ENCODE data around the gene PTGDR2. TPM values are rescaled to one million over a fixed set of nuclear protein-coding genes. Genes with fewer than 3 reads are reported as not detected.

PTGDR2 gene
- total RNA-seq, 1 experiment from 2014 or later, result 0.12 TPM

DNA sequence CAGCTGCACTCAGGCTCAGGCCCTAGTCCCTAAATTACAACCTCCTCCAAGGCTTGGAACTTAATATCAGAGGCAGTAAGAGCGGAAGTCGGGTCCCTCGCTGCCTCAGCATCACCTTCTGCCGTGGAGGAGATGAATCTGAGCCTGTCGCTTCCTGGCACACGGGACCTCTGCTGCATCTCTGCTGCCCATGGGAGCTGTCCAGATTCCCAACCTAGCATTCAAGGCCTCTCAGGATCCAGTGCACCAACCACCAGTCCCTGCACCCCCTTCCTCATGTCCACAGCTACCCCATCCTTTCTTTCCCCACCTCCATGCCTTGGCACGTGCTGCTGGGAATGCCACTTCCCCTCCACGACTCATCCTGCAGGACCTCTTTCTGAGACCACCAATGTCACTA, 2.5 kb upstream of the PTGDR2 start:
- Histone ChIP-seq H3K79me2 (ENCODE audit: insufficient read depth, low read length) (no peaks in the 10 kb centered on the region), H3K4me3 (replicated peaks in 1 of 2; ENCODE audit: low read depth in 1 of 2, low read length in 2 of 2) (no peak overlapping the region), H4K20me1 (ENCODE audit: insufficient read depth) (no peaks in the 10 kb centered on the region), H3K9me3 (ENCODE audit: control insufficient read depth in 1 of 2, insufficient read depth in 1 of 2, low read depth in 1 of 2, low read length in 2 of 2) (no peaks in the 10 kb centered on the region), H3K27ac (ENCODE audit: low read depth, low read length) (no peak overlapping the region), H3K9me2 (ENCODE audit: insufficient read depth) (no peaks in the 10 kb centered on the region), H3K4me2 (ENCODE audit: low read length) (no peak overlapping the region), H3K9ac (ENCODE audit: low read length) (no peak overlapping the region), H3K4me1 (ENCODE audit: control insufficient read depth in 1 of 2, insufficient read depth in 2 of 2, low read length in 2 of 2) (no peaks in the 10 kb centered on the region), H3K27me3 (ENCODE audit: insufficient read depth, low read length) (no peaks in the 10 kb centered on the region), H3K36me3 (ENCODE audit: control insufficient read depth in 1 of 2, insufficient read depth in 2 of 2, low read length in 2 of 2) (no peaks in the 10 kb centered on the region), H2AFZ (ENCODE audit: low read depth, low read length, poor library complexity, severe bottlenecking) (no peak overlapping the region)
- no peak for DNase-seq (ENCODE audit: low read depth, low spot score)
- ChIA-PET POLR2A (no interaction called here), RAD21 (ENCODE audit: low non-redundant PET in 1 of 2, low total read pairs in 2 of 2, uncharacterized antibody in 2 of 2, unreplicated experiment in 2 of 2) (no interaction called here), CTCF (no interaction called here)
- no peak for ATAC-seq
- BruUV-seq (replicated peaks), result no TSS peak
- intact Hi-C loops (cut with micrococcal nuclease), result no loop called here
- TF ChIP-seq POLR2AphosphoS5 (IDR thresholded peaks at IDR 0.05; ENCODE audit: low read depth, low read length), result no peak
- TF ChIP-seq, protein P1, sequence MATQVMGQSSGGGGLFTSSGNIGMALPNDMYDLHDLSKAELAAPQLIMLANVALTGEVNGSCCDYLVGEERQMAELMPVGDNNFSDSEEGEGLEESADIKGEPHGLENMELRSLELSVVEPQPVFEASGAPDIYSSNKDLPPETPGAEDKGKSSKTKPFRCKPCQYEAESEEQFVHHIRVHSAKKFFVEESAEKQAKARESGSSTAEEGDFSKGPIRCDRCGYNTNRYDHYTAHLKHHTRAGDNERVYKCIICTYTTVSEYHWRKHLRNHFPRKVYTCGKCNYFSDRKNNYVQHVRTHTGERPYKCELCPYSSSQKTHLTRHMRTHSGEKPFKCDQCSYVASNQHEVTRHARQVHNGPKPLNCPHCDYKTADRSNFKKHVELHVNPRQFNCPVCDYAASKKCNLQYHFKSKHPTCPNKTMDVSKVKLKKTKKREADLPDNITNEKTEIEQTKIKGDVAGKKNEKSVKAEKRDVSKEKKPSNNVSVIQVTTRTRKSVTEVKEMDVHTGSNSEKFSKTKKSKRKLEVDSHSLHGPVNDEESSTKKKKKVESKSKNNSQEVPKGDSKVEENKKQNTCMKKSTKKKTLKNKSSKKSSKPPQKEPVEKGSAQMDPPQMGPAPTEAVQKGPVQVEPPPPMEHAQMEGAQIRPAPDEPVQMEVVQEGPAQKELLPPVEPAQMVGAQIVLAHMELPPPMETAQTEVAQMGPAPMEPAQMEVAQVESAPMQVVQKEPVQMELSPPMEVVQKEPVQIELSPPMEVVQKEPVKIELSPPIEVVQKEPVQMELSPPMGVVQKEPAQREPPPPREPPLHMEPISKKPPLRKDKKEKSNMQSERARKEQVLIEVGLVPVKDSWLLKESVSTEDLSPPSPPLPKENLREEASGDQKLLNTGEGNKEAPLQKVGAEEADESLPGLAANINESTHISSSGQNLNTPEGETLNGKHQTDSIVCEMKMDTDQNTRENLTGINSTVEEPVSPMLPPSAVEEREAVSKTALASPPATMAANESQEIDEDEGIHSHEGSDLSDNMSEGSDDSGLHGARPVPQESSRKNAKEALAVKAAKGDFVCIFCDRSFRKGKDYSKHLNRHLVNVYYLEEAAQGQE (IDR thresholded peaks at IDR 0.05; ENCODE audit: low read depth), result no peak
- TF ChIP-seq CBX3 (IDR thresholded peaks at IDR 0.05; ENCODE audit: low read depth), result no peak
- TF ChIP-seq SIN3A (IDR thresholded peaks at IDR 0.05; ENCODE audit: low read depth), result no peak
- no peak for TF ChIP-seq ZFX (IDR thresholded peaks at IDR 0.05)
- TF ChIP-seq YY1 (IDR thresholded peaks at IDR 0.05; ENCODE audit: extremely low read depth, insufficient replicate concordance, low read depth, low read length), result no peak
- no peak for TF ChIP-seq SRF (IDR thresholded peaks at IDR 0.05; ENCODE audit: low read depth)
- TF ChIP-seq EGR1 (IDR thresholded peaks at IDR 0.05; ENCODE audit: low read depth), result no peak
- TF ChIP-seq ZNF274 (IDR thresholded peaks at IDR 0.05; ENCODE audit: low read depth, low read length), result no peak
- TF ChIP-seq SP1 (IDR thresholded peaks at IDR 0.05; ENCODE audit: low read depth), result no peak
- TF ChIP-seq TCF7L2 (IDR thresholded peaks at IDR 0.05; ENCODE audit: borderline replicate concordance, extremely low read depth, insufficient read depth, insufficient read length), result no peak
- no peak for TF ChIP-seq EZH2 (IDR thresholded peaks at IDR 0.05)
- no peak for TF ChIP-seq EZH2phosphoT487 (IDR thresholded peaks at IDR 0.05; ENCODE audit: borderline replicate concordance)
- no peak for TF ChIP-seq JUND (IDR thresholded peaks at IDR 0.05)
- no peak for TF ChIP-seq RAD21 (IDR thresholded peaks at IDR 0.05; ENCODE audit: low read depth)

Measured in HCT116 (cell line).